DOHH2 (cell line): Measurements from ENCODE around the gene SCRN3.

ENCODE experiments used
- H3F3A ChIP-seq: fragments of 200-600 bp; sonication (generic), shearing (Covaris generic); 2 replicates; pipeline ENCODE4 v1.6.0; 2016; ENCODE audit warnings: antibody characterized with exemption, mild to moderate bottlenecking; ENCODE audit not compliant: control insufficient read depth, insufficient read depth
- H3K27ac ChIP-seq: fragments of 200-600 bp; sonication (generic); 2 replicates; pipeline ENCODE4 v1.5.1; 2014; ENCODE audit warnings: low read depth, mild to moderate bottlenecking, low read length, moderate library complexity
- H3K27me3 ChIP-seq: fragments of 200-600 bp; sonication (generic); 2 replicates; pipeline ENCODE4 v1.6.1; 2014; ENCODE audit warnings: mild to moderate bottlenecking, low read length, mixed read lengths; ENCODE audit not compliant: control insufficient read depth
- H3K36me3 ChIP-seq: fragments of 200-600 bp; sonication (generic); 2 replicates; pipeline ENCODE4 v1.6.1; 2014; ENCODE audit warnings: mild to moderate bottlenecking, low read length, moderate library complexity, mixed read lengths; ENCODE audit not compliant: control insufficient read depth
- H3K4me1 ChIP-seq: fragments of 200-600 bp; sonication (generic); 2 replicates; pipeline ENCODE4 v1.6.1; 2014; ENCODE audit warnings: mild to moderate bottlenecking, low read length, mixed read lengths; ENCODE audit not compliant: control insufficient read depth
- H3K4me2 ChIP-seq: fragments of 200-600 bp; sonication (generic); 2 replicates; pipeline ENCODE4 v1.6.0; 2014; ENCODE audit warnings: mild to moderate bottlenecking, low read length, moderate library complexity
- H3K4me3 ChIP-seq: fragments of 200-600 bp; sonication (generic); 2 replicates; pipeline ENCODE4 v1.5.1; 2014; ENCODE audit warnings: mild to moderate bottlenecking, low read length, mixed read lengths
- H3K79me2 ChIP-seq: fragments of 200-600 bp; sonication (generic); 2 replicates; pipeline ENCODE4 v1.6.1; 2014; ENCODE audit warnings: mild to moderate bottlenecking, low read length, mixed read lengths; ENCODE audit not compliant: control insufficient read depth
- H3K9me2 ChIP-seq: fragments of 200-600 bp; sonication (generic); replicated peaks from 2 replicates; pipeline ENCODE4 v1.6.1; 2014; ENCODE audit warnings: mild to moderate bottlenecking, low read length, mixed read lengths; ENCODE audit not compliant: control insufficient read depth
- H3K9me3 ChIP-seq: fragments of 200-600 bp; sonication (generic); 2 replicates; pipeline ENCODE4 v1.6.1; 2014; ENCODE audit warnings: antibody characterized with exemption, low read length, mixed read lengths; ENCODE audit not compliant: control insufficient read depth, insufficient read depth
- H4K20me1 ChIP-seq: fragments of 200-600 bp; sonication (generic); 2 replicates; pipeline ENCODE4 v1.6.0; 2014; ENCODE audit warnings: low read depth, mild to moderate bottlenecking, antibody characterized with exemption, low read length, moderate library complexity; ENCODE audit not compliant: control insufficient read depth, insufficient read depth
- EZH2phosphoT487 ChIP-seq: fragments of 200-600 bp; sonication (generic); IDR thresholded peaks from 2 replicates; pipeline ENCODE4 v1.6.1; 2017; ENCODE audit warnings: borderline replicate concordance, mild to moderate bottlenecking, antibody characterized with exemption, low read length, moderate library complexity, mixed read lengths
- TF ChIP-seq, protein P1 (sequence below): fragments of 200-600 bp; sonication (generic); IDR thresholded peaks from one replicate; pipeline ENCODE4 v1.5.1; 2014; ENCODE audit warnings: antibody characterized with exemption, mild to moderate bottlenecking, low read depth, low read length; ENCODE audit not compliant: poor library complexity, severe bottlenecking

SCRN3 gene

DNA sequence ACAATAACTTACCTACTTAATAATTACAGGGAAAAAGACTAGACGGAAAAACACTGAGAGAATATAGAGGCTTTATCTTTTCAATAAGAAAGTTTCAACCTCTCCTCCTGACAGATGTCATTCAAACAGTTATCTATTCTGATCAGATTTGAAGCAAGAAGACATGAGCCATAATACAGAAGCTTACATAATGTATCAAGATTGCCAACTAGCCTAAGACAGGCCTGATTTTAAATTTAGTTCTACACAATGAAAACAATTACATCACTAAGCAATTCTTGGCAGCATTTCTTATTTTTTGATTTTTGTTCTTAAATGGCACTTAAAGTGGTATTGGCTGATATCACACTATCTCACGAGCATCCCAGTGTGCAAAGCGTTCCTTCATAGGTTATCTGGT lies 49.7 kb downstream of the SCRN3 start:
- Histone ChIP-seq H3K27ac (no peak overlapping the region), H3K79me2 (no peaks in the 10 kb centered on the region), H3K4me3 (no peak overlapping the region), H3F3A (no peaks in the 10 kb centered on the region), H3K27me3 (no peaks in the 10 kb centered on the region; the same call in 1 of the 2 replicates), H3K9me3 (no peaks in the 10 kb centered on the region), H3K36me3 (no peaks in the 10 kb centered on the region), H3K9me2 (no peaks in the 10 kb centered on the region), H4K20me1 (no peaks in the 10 kb centered on the region), H3K4me1 (peaks cover 3% of the 10 kb centered on the region), H3K4me2 (no peak overlapping the region)
- TF ChIP-seq, protein P1, sequence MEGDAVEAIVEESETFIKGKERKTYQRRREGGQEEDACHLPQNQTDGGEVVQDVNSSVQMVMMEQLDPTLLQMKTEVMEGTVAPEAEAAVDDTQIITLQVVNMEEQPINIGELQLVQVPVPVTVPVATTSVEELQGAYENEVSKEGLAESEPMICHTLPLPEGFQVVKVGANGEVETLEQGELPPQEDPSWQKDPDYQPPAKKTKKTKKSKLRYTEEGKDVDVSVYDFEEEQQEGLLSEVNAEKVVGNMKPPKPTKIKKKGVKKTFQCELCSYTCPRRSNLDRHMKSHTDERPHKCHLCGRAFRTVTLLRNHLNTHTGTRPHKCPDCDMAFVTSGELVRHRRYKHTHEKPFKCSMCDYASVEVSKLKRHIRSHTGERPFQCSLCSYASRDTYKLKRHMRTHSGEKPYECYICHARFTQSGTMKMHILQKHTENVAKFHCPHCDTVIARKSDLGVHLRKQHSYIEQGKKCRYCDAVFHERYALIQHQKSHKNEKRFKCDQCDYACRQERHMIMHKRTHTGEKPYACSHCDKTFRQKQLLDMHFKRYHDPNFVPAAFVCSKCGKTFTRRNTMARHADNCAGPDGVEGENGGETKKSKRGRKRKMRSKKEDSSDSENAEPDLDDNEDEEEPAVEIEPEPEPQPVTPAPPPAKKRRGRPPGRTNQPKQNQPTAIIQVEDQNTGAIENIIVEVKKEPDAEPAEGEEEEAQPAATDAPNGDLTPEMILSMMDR: no peak
- no peak for TF ChIP-seq EZH2phosphoT487

DNA sequence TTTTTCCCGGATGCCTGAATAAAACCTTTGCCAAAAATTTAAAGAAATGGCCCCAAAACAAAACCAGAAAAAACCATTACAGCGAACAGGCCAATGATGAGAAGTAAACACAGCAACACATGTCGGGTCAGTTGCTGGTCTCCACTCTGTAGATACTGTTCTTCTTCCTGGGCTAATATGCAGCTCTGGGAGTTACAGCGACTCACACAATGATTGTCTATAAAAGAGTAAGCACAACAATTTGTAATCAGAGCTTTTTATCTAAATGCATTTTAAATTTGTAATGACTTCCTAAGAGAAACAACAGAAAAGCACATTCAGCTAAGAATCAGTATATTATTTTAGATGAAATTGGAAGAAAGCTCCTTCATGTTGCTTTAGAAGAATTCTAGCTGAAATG lies 51.0 kb downstream of the SCRN3 start:
- H3K9me3 ChIP-seq: no peaks in the 10 kb centered on the region
- H3K27me3 ChIP-seq: no peaks in the 10 kb centered on the region
- H3K79me2 ChIP-seq: no peaks in the 10 kb centered on the region
- H3K27ac ChIP-seq: no peak overlapping the region
- no peak overlapping the region for H3K4me3 ChIP-seq
- H4K20me1 ChIP-seq: no peaks in the 10 kb centered on the region
- no peaks in the 10 kb centered on the region for H3K36me3 ChIP-seq
- TF ChIP-seq EZH2phosphoT487: no peak
- TF ChIP-seq, protein P1: no peak
- H3K4me2 ChIP-seq: no peak overlapping the region
- H3K4me1 ChIP-seq: peaks cover 8% of the 10 kb centered on the region
- no peaks in the 10 kb centered on the region for H3F3A ChIP-seq
- H3K9me2 ChIP-seq: no peaks in the 10 kb centered on the region

DNA sequence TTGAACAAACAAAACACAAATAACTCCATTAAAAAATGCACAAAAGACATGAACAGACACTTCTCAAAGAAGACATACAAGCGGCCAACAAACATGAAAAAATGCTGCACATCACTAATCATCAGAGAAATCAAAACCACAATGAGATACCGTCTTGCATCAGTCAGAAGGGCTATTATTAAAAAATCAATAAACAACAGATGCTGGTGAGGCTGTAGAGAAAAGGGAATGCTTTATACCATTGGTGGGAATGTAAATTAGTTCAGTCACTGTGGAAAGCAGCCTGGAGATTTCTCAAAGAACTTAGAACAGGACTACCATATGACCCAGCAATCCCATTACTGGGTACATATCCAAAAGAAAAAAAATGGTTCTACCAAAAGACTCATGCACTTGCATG lies 53.5 kb downstream of the SCRN3 start:
- Histone ChIP-seq H3K9me2 (no peaks in the 10 kb centered on the region), H3K27me3 (no peaks in the 10 kb centered on the region), H3K79me2 (no peaks in the 10 kb centered on the region), H3K27ac (no peak overlapping the region), H3K36me3 (no peaks in the 10 kb centered on the region), H3K4me3 (no peak overlapping the region), H3K4me2 (no peak overlapping the region), H4K20me1 (no peaks in the 10 kb centered on the region), H3K9me3 (no peaks in the 10 kb centered on the region), H3F3A (no peaks in the 10 kb centered on the region), H3K4me1 (peaks cover 8% of the 10 kb centered on the region)
- TF ChIP-seq EZH2phosphoT487: no peak
- TF ChIP-seq, protein P1: no peak
